Measurements from ENCODE around the gene TUSC2.

GRCh38 chr3:50333744-50334328 is 5.8 kb upstream of the TUSC2 start:
- TF ChIP-seq ZBTB40 (IDR thresholded peaks at IDR 0.05; ENCODE audit: borderline replicate concordance) (no peak), PML (IDR thresholded peaks at IDR 0.05; ENCODE audit: low read length) (no peak), POLR2A (IDR thresholded peaks at IDR 0.05; ENCODE audit: low read depth, low read length) (no peak), SIX5 (IDR thresholded peaks at IDR 0.05; ENCODE audit: low read depth, low read length, severe bottlenecking) (no peak), RAD21 (IDR thresholded peaks at IDR 0.05; ENCODE audit: insufficient read depth, low read depth, low read length) (no peak), NKRF (conservative IDR thresholded peaks at IDR 0.05) (no peak), NBN (IDR thresholded peaks at IDR 0.05) (no peak), BHLHE40 (IDR thresholded peaks at IDR 0.05; ENCODE audit: borderline replicate concordance in 1 of 2, low read depth in 2 of 2, low read length in 1 of 2) (no peak), GABPA (IDR thresholded peaks at IDR 0.05; ENCODE audit: low read depth) (no peak), ZZZ3 (IDR thresholded peaks at IDR 0.05; ENCODE audit: control insufficient read depth, insufficient read length, low read depth) (no peak), CBX5 (IDR thresholded peaks at IDR 0.05; ENCODE audit: low read depth) (no peak)
- TF ChIP-seq, protein P1, sequence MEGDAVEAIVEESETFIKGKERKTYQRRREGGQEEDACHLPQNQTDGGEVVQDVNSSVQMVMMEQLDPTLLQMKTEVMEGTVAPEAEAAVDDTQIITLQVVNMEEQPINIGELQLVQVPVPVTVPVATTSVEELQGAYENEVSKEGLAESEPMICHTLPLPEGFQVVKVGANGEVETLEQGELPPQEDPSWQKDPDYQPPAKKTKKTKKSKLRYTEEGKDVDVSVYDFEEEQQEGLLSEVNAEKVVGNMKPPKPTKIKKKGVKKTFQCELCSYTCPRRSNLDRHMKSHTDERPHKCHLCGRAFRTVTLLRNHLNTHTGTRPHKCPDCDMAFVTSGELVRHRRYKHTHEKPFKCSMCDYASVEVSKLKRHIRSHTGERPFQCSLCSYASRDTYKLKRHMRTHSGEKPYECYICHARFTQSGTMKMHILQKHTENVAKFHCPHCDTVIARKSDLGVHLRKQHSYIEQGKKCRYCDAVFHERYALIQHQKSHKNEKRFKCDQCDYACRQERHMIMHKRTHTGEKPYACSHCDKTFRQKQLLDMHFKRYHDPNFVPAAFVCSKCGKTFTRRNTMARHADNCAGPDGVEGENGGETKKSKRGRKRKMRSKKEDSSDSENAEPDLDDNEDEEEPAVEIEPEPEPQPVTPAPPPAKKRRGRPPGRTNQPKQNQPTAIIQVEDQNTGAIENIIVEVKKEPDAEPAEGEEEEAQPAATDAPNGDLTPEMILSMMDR (IDR thresholded peaks at IDR 0.05 in 2 of 3, conservative IDR thresholded peaks at IDR 0.05 in 1 of 3; ENCODE audit: control insufficient read depth in 2 of 3, extremely low read depth in 1 of 3, insufficient read depth in 1 of 3, low read depth in 3 of 3, low read length in 3 of 3), result no peak
- TF ChIP-seq, protein P2, sequence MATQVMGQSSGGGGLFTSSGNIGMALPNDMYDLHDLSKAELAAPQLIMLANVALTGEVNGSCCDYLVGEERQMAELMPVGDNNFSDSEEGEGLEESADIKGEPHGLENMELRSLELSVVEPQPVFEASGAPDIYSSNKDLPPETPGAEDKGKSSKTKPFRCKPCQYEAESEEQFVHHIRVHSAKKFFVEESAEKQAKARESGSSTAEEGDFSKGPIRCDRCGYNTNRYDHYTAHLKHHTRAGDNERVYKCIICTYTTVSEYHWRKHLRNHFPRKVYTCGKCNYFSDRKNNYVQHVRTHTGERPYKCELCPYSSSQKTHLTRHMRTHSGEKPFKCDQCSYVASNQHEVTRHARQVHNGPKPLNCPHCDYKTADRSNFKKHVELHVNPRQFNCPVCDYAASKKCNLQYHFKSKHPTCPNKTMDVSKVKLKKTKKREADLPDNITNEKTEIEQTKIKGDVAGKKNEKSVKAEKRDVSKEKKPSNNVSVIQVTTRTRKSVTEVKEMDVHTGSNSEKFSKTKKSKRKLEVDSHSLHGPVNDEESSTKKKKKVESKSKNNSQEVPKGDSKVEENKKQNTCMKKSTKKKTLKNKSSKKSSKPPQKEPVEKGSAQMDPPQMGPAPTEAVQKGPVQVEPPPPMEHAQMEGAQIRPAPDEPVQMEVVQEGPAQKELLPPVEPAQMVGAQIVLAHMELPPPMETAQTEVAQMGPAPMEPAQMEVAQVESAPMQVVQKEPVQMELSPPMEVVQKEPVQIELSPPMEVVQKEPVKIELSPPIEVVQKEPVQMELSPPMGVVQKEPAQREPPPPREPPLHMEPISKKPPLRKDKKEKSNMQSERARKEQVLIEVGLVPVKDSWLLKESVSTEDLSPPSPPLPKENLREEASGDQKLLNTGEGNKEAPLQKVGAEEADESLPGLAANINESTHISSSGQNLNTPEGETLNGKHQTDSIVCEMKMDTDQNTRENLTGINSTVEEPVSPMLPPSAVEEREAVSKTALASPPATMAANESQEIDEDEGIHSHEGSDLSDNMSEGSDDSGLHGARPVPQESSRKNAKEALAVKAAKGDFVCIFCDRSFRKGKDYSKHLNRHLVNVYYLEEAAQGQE (IDR thresholded peaks at IDR 0.05; ENCODE audit: low read depth, low read length), result no peak
